WTC11 (cell line): ENCODE data around the gene OCA2. TPM values are rescaled to one million over a fixed set of nuclear protein-coding genes. Genes with fewer than 3 reads are reported as not detected.

Experiments used
- ATAC-seq: fragments of 200-7000 bp; cut with Tn5 transposase; 2 replicates; pipeline ENCODE4 v1.10.0; 2021; ENCODE audit warnings: mild to moderate bottlenecking, moderate library complexity
- CTCF ChIA-PET: fragments of 300-600 bp; sonication (Branson Sonifier 250); formaldehyde crosslinking; loops from one replicate; lab custom pipeline; 2021; ENCODE audit warnings: antibody characterized with exemption; lab: Charles Lee
- POLR2A ChIA-PET: fragments of 350-600 bp; sonication (Branson Sonifier 250); formaldehyde crosslinking; loops from one replicate; lab custom pipeline; 2021; ENCODE audit warnings: antibody characterized with exemption; lab: Charles Lee
- DNase-seq: peaks from one replicate; pipeline ENCODE4 v3.0.0; 2021; ENCODE audit warnings: low spot score
- H3K27ac Mint-ChIP-seq: 2 replicates; pipeline ENCODE4 v1.8.0; 2021; ENCODE audit warnings: mixed read lengths
- H3K27me3 Mint-ChIP-seq: 2 replicates; pipeline ENCODE4 v1.8.0; 2021; ENCODE audit warnings: low read depth, mild to moderate bottlenecking, moderate library complexity, mixed read lengths
- H3K36me3 Mint-ChIP-seq: 2 replicates; pipeline ENCODE4 v1.8.0; 2021; ENCODE audit warnings: mixed read lengths
- H3K4me1 Mint-ChIP-seq: 2 replicates; pipeline ENCODE4 v1.8.0; 2022; ENCODE audit warnings: mixed read lengths
- H3K4me3 Mint-ChIP-seq: 2 replicates; pipeline ENCODE4 v1.8.0; 2021; ENCODE audit warnings: mild to moderate bottlenecking, moderate library complexity, mixed read lengths
- H3K9me3 Mint-ChIP-seq: 2 replicates; pipeline ENCODE4 v1.8.0; 2021; ENCODE audit warnings: mixed read lengths
- AFF4 ChIP-seq: sonication (generic); formaldehyde crosslinking; IDR thresholded peaks from 2 replicates; pipeline ENCODE4 v1.8.1; 2023; ENCODE audit warnings: mild to moderate bottlenecking, missing genetic modification reagents, borderline replicate concordance
- CREB1 ChIP-seq: sonication (generic); formaldehyde crosslinking; IDR thresholded peaks from 2 replicates; pipeline ENCODE4 v1.8.0; 2023; ENCODE audit warnings: mild to moderate bottlenecking, missing genetic modification reagents
- GABPB1 ChIP-seq: sonication (generic); formaldehyde crosslinking; IDR thresholded peaks from 2 replicates; pipeline ENCODE4 v1.8.1; 2023; ENCODE audit warnings: mild to moderate bottlenecking, missing genetic modification reagents
- HMGA2 ChIP-seq: fragments of 250-450 bp; sonication (Bioruptor Pico); IDR thresholded peaks from 2 replicates; pipeline ENCODE4 v1.4.0; 2021; ENCODE audit warnings: mild to moderate bottlenecking, moderate library complexity
- JUN ChIP-seq: sonication (generic); formaldehyde crosslinking; IDR thresholded peaks from 2 replicates; pipeline ENCODE4 v1.8.0; 2023; ENCODE audit warnings: mild to moderate bottlenecking, missing genetic modification reagents
- MLX ChIP-seq: sonication (generic); formaldehyde crosslinking; IDR thresholded peaks from 2 replicates; pipeline ENCODE4 v1.8.1; 2023; ENCODE audit warnings: mild to moderate bottlenecking, missing genetic modification reagents, moderate library complexity
- MXD4 ChIP-seq: fragments of 250-450 bp; sonication (Bioruptor Pico); IDR thresholded peaks from 2 replicates; pipeline ENCODE4 v1.8.0; 2021; ENCODE audit warnings: mild to moderate bottlenecking, moderate library complexity, borderline replicate concordance
- NFYB ChIP-seq: sonication (generic); formaldehyde crosslinking; conservative IDR thresholded peaks from 2 replicates; pipeline ENCODE4 v1.8.0; 2022; ENCODE audit warnings: low read depth, missing genetic modification reagents
- PREB ChIP-seq: sonication (generic); formaldehyde crosslinking; IDR thresholded peaks from 2 replicates; pipeline ENCODE4 v1.8.1; 2022; ENCODE audit warnings: mild to moderate bottlenecking, missing genetic modification reagents, moderate library complexity, borderline replicate concordance
- RORB ChIP-seq: fragments of 250-450 bp; sonication (Bioruptor Pico); IDR thresholded peaks from 2 replicates; pipeline ENCODE4 v1.9.0; 2021; ENCODE audit warnings: mild to moderate bottlenecking
- SMAD3 ChIP-seq: sonication (generic); formaldehyde crosslinking; IDR thresholded peaks from 2 replicates; pipeline ENCODE4 v1.8.0; 2022; ENCODE audit warnings: missing genetic modification reagents, mild to moderate bottlenecking, borderline replicate concordance
- SOX15 ChIP-seq: fragments of 250-450 bp; sonication (Bioruptor Pico); IDR thresholded peaks from 2 replicates; pipeline ENCODE4 v1.9.0; 2021; ENCODE audit warnings: mild to moderate bottlenecking
- USF1 ChIP-seq: sonication (generic); formaldehyde crosslinking; IDR thresholded peaks from 2 replicates; pipeline ENCODE4 v1.8.0; 2022; ENCODE audit warnings: mild to moderate bottlenecking, missing genetic modification reagents
- ZNF281 ChIP-seq: sonication (generic); formaldehyde crosslinking; IDR thresholded peaks from 2 replicates; pipeline ENCODE4 v1.8.0; 2023; ENCODE audit warnings: mild to moderate bottlenecking, missing genetic modification reagents
- total RNA-seq: library from RNA; stranded (reverse); gene quantifications from 3 replicates; pipeline ENCODE4 v1.2.3, GENCODE V29; 2021
- TF ChIP-seq, protein P1 (sequence below): fragments of 250-450 bp; sonication (Bioruptor Pico); IDR thresholded peaks from 2 replicates; pipeline ENCODE4 v1.9.0; 2021; ENCODE audit warnings: mild to moderate bottlenecking
- TF ChIP-seq, protein P2 (sequence below): sonication (generic); formaldehyde crosslinking; IDR thresholded peaks from 2 replicates; pipeline ENCODE4 v1.8.1; 2022; ENCODE audit warnings: mild to moderate bottlenecking, moderate library complexity, missing genetic modification reagents
- TF ChIP-seq, protein P3 (sequence below): sonication (generic); formaldehyde crosslinking; conservative IDR thresholded peaks from 2 replicates; pipeline ENCODE4 v1.8.1; 2023; ENCODE audit warnings: mild to moderate bottlenecking, low read depth, missing genetic modification reagents, moderate library complexity

The OCA2 gene
- total RNA-seq, 1 experiment from 2014 or later = 0.39 TPM

DNA sequence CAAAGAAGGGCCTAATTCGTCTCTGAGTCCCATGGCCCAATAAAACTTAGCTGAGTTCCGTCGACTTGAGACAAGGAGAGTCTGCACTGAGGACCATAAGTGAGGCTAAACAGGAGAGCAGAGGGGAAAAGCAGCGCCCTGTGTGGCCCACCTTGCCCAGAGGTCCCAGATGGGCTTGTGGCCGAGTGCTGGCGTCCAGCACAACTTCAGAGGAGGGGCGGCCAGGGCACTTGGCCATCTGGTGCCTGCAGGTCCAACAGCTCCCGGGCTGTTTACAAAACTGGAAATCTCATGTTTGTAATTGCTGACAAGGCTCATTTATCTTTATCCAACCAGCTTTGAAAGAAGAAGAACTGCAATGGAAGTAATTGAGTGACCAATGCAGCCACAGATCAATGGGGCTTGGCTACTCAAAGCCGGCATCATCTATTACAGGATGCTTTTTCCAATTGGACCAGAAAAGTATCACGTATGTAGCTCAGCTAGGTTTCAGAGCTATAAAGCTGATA is 306.3 kb downstream of the OCA2 start:
- ChIA-PET CTCF (no interaction called here), POLR2A (no interaction called here)
- H3K4me1 Mint-ChIP-seq = peaks cover 30% of the 10 kb centered on the region
- H3K4me3 Mint-ChIP-seq = no peak overlapping the region
- ATAC-seq = no peak
- no peak for TF ChIP-seq SMAD3 (CRISPR knock-in tag)
- H3K27ac Mint-ChIP-seq = no peak overlapping the region
- no peaks in the 10 kb centered on the region; the same call in 1 of the 2 replicates for H3K9me3 Mint-ChIP-seq
- H3K27me3 Mint-ChIP-seq = no peaks in the 10 kb centered on the region; the same call in 1 of the 2 replicates
- DNase-seq = no peak
- no peaks in the 10 kb centered on the region for H3K36me3 Mint-ChIP-seq

DNA sequence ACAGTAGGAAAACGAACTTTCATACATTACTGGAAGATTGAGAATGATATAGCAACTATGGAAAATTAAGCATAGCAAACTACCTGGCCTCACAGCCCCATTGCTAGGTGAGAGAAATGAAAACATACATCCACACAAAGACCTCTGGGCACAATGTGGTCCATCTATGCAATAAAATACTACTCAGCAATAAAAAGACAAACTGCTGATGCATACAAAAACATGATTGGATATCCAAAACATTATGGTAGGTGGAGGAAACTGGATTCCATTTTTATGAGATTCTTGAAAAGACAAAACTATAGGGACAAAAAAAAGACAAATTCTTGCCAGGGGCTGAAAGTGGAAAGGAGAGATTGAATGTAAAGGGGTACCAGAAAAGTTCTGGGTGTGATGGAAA is 308.8 kb downstream of the OCA2 start:
- ATAC-seq (no peak), DNase-seq (no peak)
- no peak overlapping the region for H3K27ac Mint-ChIP-seq
- no peak overlapping the region for H3K4me3 Mint-ChIP-seq
- H3K36me3 Mint-ChIP-seq = no peaks in the 10 kb centered on the region
- POLR2A ChIA-PET = no interaction called here
- no peaks in the 10 kb centered on the region for H3K27me3 Mint-ChIP-seq
- CTCF ChIA-PET = no interaction called here
- H3K4me1 Mint-ChIP-seq = peaks cover 24% of the 10 kb centered on the region
- H3K9me3 Mint-ChIP-seq = no peaks in the 10 kb centered on the region; the same call in 1 of the 2 replicates
- TF ChIP-seq NFYB (CRISPR knock-in tag) = no peak
- no peak for TF ChIP-seq USF1 (CRISPR knock-in tag)
- no peak for TF ChIP-seq RORB (CRISPR knock-in tag)
- no peak for TF ChIP-seq SOX15 (CRISPR knock-in tag)
- TF ChIP-seq, protein P1, sequence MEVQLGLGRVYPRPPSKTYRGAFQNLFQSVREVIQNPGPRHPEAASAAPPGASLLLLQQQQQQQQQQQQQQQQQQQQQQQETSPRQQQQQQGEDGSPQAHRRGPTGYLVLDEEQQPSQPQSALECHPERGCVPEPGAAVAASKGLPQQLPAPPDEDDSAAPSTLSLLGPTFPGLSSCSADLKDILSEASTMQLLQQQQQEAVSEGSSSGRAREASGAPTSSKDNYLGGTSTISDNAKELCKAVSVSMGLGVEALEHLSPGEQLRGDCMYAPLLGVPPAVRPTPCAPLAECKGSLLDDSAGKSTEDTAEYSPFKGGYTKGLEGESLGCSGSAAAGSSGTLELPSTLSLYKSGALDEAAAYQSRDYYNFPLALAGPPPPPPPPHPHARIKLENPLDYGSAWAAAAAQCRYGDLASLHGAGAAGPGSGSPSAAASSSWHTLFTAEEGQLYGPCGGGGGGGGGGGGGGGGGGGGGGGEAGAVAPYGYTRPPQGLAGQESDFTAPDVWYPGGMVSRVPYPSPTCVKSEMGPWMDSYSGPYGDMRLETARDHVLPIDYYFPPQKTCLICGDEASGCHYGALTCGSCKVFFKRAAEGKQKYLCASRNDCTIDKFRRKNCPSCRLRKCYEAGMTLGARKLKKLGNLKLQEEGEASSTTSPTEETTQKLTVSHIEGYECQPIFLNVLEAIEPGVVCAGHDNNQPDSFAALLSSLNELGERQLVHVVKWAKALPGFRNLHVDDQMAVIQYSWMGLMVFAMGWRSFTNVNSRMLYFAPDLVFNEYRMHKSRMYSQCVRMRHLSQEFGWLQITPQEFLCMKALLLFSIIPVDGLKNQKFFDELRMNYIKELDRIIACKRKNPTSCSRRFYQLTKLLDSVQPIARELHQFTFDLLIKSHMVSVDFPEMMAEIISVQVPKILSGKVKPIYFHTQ (CRISPR knock-in tag) = no peak
- TF ChIP-seq, protein P2, sequence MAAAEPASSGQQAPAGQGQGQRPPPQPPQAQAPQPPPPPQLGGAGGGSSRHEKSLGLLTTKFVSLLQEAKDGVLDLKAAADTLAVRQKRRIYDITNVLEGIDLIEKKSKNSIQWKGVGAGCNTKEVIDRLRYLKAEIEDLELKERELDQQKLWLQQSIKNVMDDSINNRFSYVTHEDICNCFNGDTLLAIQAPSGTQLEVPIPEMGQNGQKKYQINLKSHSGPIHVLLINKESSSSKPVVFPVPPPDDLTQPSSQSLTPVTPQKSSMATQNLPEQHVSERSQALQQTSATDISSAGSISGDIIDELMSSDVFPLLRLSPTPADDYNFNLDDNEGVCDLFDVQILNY (CRISPR knock-in tag) = no peak
- no peak for TF ChIP-seq GABPB1 (CRISPR knock-in tag)
- TF ChIP-seq ZNF281 (CRISPR knock-in tag) = no peak
- TF ChIP-seq JUN = no peak
- TF ChIP-seq, protein P3, sequence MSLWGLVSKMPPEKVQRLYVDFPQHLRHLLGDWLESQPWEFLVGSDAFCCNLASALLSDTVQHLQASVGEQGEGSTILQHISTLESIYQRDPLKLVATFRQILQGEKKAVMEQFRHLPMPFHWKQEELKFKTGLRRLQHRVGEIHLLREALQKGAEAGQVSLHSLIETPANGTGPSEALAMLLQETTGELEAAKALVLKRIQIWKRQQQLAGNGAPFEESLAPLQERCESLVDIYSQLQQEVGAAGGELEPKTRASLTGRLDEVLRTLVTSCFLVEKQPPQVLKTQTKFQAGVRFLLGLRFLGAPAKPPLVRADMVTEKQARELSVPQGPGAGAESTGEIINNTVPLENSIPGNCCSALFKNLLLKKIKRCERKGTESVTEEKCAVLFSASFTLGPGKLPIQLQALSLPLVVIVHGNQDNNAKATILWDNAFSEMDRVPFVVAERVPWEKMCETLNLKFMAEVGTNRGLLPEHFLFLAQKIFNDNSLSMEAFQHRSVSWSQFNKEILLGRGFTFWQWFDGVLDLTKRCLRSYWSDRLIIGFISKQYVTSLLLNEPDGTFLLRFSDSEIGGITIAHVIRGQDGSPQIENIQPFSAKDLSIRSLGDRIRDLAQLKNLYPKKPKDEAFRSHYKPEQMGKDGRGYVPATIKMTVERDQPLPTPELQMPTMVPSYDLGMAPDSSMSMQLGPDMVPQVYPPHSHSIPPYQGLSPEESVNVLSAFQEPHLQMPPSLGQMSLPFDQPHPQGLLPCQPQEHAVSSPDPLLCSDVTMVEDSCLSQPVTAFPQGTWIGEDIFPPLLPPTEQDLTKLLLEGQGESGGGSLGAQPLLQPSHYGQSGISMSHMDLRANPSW = no peak
- TF ChIP-seq HMGA2 = no peak
- no peak for TF ChIP-seq AFF4 (CRISPR knock-in tag)
- TF ChIP-seq MLX (CRISPR knock-in tag) = no peak
- TF ChIP-seq MXD4 = no peak
- TF ChIP-seq CREB1 (CRISPR knock-in tag) = no peak
- no peak for TF ChIP-seq PREB (CRISPR knock-in tag)
